ENCODE results near the gene OSBPL6. TPM values are rescaled to one million over a fixed set of nuclear protein-coding genes. Genes with fewer than 3 reads are reported as not detected.

Gene OSBPL6
- total and polyA plus RNA-seq, 9 of the 15 experiments (the other 6 are each of a cell fraction or from before 2014, with no cell fraction given): 3.4 to 12.7 (median 9.3) TPM

GRCh38 chr2:178241844-178242551 lies 47.7 kb downstream of the OSBPL6 start (continued):
- TF ChIP-seq BCOR (IDR thresholded peaks at IDR 0.05) (no peak), MTA1 (IDR thresholded peaks at IDR 0.05; ENCODE audit: borderline replicate concordance) (peak; percentile 85), NFXL1 (CRISPR knock-in tag; IDR thresholded peaks at IDR 0.05) (no peak), KHSRP (IDR thresholded peaks at IDR 0.05) (0 out of 2 replicates have a peak, but pooled peaks have one; percentile 63), DACH1 (IDR thresholded peaks at IDR 0.05; ENCODE audit: partially characterized antibody) (no peak), ZBTB7A (IDR thresholded peaks at IDR 0.05; ENCODE audit: borderline replicate concordance, control insufficient read depth, low read depth, low read length) (no peak), HINFP (tag; conservative IDR thresholded peaks at IDR 0.05; ENCODE audit: low read depth) (no peak), SAFB (IDR thresholded peaks at IDR 0.05; ENCODE audit: borderline replicate concordance, low read depth, low read length) (no peak), RBBP5 (IDR thresholded peaks at IDR 0.05; ENCODE audit: borderline replicate concordance, insufficient read depth, low read length, poor library complexity, severe bottlenecking) (no peak), MYBL2 (IDR thresholded peaks at IDR 0.05; ENCODE audit: low read depth) (no peak), MYBL2 (CRISPR knock-in tag; IDR thresholded peaks at IDR 0.05; ENCODE audit: borderline replicate concordance) (no peak), SMARCE1 (IDR thresholded peaks at IDR 0.05) (peak; percentile 73; the same call in 1 of the 2 replicates), MECOM (CRISPR knock-in tag; IDR thresholded peaks at IDR 0.05) (no peak), SMC3 (conservative IDR thresholded peaks at IDR 0.05; ENCODE audit: insufficient read depth, low read depth, low read length) (no peak), ARID1B (IDR thresholded peaks at IDR 0.05) (peak; percentile 72), PKNOX1 (IDR thresholded peaks at IDR 0.05) (peak; percentile 23; the same call in 1 of the 2 replicates), ELF2 (CRISPR knock-in tag; IDR thresholded peaks at IDR 0.05) (no peak), SAFB2 (IDR thresholded peaks at IDR 0.05; ENCODE audit: borderline replicate concordance, low read depth, low read length, severe bottlenecking) (no peak), ZFP91 (CRISPR knock-in tag; IDR thresholded peaks at IDR 0.05) (no peak)
- TF ChIP-seq, protein P1, sequence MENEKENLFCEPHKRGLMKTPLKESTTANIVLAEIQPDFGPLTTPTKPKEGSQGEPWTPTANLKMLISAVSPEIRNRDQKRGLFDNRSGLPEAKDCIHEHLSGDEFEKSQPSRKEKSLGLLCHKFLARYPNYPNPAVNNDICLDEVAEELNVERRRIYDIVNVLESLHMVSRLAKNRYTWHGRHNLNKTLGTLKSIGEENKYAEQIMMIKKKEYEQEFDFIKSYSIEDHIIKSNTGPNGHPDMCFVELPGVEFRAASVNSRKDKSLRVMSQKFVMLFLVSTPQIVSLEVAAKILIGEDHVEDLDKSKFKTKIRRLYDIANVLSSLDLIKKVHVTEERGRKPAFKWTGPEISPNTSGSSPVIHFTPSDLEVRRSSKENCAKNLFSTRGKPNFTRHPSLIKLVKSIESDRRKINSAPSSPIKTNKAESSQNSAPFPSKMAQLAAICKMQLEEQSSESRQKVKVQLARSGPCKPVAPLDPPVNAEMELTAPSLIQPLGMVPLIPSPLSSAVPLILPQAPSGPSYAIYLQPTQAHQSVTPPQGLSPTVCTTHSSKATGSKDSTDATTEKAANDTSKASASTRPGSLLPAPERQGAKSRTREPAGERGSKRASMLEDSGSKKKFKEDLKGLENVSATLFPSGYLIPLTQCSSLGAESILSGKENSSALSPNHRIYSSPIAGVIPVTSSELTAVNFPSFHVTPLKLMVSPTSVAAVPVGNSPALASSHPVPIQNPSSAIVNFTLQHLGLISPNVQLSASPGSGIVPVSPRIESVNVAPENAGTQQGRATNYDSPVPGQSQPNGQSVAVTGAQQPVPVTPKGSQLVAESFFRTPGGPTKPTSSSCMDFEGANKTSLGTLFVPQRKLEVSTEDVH (IDR thresholded peaks at IDR 0.05; ENCODE audit: low read depth, partially characterized antibody): no peak
